Activated CD8-positive, alpha-beta T cell treated with anti-CD3 and anti-CD28 coated beads, Interleukin-2, amount 10 ng/mL, durations not matched to agents 7 days and 5 days (primary cell): ENCODE measurements around the gene RFPL1. TPM values are rescaled to one million over a fixed set of nuclear protein-coding genes. Genes with fewer than 3 reads are reported as not detected.
"Not testable (repeated sequence)": the region's sequence is repeated elsewhere in the genome, so short reads cannot be mapped to it uniquely, and the experiment has no call there.

Source experiments
- ATAC-seq: fragments of 150-1000 bp; cut with Tn5 transposase; one replicate; pipeline ENCODE4 v1.10.0; 2021; ENCODE audit warnings: moderate library complexity
- CTCF ChIA-PET: fragments of 350-600 bp; sonication (Branson Sonifier 250); formaldehyde crosslinking; loops from one replicate; lab custom pipeline; 2021; ENCODE audit warnings: antibody characterized with exemption; lab: Charles Lee
- POLR2A ChIA-PET: fragments of 350-600 bp; sonication (Branson Sonifier 250); formaldehyde crosslinking; loops from one replicate; lab custom pipeline; 2021; ENCODE audit warnings: antibody characterized with exemption; lab: Charles Lee
- DNase-seq: peaks from one replicate; pipeline ENCODE4 v3.0.0-alpha.2; 2020
- H3K27ac Mint-ChIP-seq: one replicate; pipeline ENCODE4 v1.8.0; 2021; ENCODE audit warnings: mild to moderate bottlenecking, mixed read lengths
- H3K27me3 Mint-ChIP-seq: one replicate; pipeline ENCODE4 v1.8.0; 2021; ENCODE audit warnings: low read depth, mixed read lengths
- H3K36me3 Mint-ChIP-seq: one replicate; pipeline ENCODE4 v1.8.0; 2021; ENCODE audit warnings: low read depth, mixed read lengths
- H3K4me1 Mint-ChIP-seq: one replicate; pipeline ENCODE4 v1.8.0; 2021; ENCODE audit warnings: low read depth, mixed read lengths
- H3K4me3 Mint-ChIP-seq: one replicate; pipeline ENCODE4 v1.8.0; 2021; ENCODE audit warnings: mild to moderate bottlenecking, mixed read lengths
- H3K9me3 Mint-ChIP-seq: one replicate; pipeline ENCODE4 v1.8.0; 2022; ENCODE audit warnings: mixed read lengths; ENCODE audit not compliant: insufficient read depth
- total RNA-seq, 2 experiments: library from RNA; stranded (reverse); gene quantifications; one replicate each; pipeline ENCODE4 v1.2.3, GENCODE V29; 2021

The RFPL1 gene
- total RNA-seq, 2 experiments from 2014 or later, result not detected

DNA sequence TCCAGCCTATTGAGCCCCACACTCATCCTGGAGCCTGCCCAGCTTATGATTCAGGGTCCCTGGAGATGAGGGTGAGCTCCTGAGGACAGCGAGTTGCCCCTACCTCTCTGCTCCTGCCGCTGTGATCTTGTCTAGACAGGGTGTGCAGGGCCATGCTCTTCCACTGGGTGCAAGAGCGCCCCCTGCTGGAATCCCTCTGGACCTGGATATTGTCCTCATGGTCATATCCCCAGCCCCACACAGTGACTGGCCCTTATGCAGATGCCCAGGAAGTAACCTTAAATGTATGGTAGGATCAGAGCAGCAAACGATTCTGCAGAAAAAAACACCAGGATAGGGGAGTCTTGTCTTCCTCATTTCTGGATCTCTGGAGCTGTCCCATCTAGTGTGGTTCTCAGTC is 25.6 kb upstream of the RFPL1 start:
- H3K27ac Mint-ChIP-seq, H3K4me3 Mint-ChIP-seq, H3K27me3 Mint-ChIP-seq, POLR2A ChIA-PET, H3K9me3 Mint-ChIP-seq, H3K36me3 Mint-ChIP-seq: not testable (repeated sequence)
- H3K4me1 Mint-ChIP-seq, result peaks cover 47% of the 10 kb centered on the region
- DNase-seq, result peak; percentile 39
- ATAC-seq, result peak; percentile 69
- CTCF ChIA-PET, result interaction anchor here (0.7 to 1.1 kb wide), 2 partner anchors 17 to 24 kb away, joined by 3 read pairs; partner anchors contain the start of gene AP1B1

DNA sequence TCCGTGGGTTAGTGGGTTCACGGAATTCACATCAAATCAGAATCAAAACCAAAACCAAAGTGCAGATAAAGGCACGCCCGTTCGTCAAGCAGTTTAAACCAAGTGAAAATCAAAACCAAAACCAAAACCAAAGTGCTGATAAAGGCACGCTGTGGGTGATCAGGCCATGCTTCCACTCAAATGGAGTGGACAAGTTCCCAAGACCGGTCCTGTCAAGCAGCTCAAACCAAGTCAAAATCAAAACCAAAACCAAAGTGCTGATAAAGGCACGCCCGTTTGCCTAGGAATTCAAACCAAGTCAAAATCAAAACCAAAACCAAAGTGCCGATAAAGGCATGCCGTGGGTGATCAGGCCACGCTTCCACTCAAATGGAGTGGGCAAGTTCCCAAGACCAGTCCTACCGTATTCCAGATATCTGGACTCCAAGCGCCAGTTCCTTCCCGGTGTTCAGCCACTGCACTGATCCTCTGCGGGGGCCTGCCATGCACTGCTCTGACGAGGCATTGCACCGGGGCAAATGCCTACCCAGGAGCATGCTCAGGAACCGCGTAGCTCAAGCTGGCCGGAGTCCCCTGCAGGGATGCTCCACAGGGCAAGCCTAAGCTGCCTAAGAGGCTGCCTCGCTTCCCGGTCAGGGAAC is 23.3 kb upstream of the RFPL1 start:
- H3K27me3 Mint-ChIP-seq, H3K9me3 Mint-ChIP-seq, H3K36me3 Mint-ChIP-seq, CTCF ChIA-PET, POLR2A ChIA-PET: not testable (repeated sequence)
- Mint-ChIP-seq H3K27ac (peak overlapping the region; percentile 96), H3K4me3 (peak overlapping the region; percentile 83), H3K4me1 (peaks cover 44% of the 10 kb centered on the region)
- peak; percentile 86 for ATAC-seq
- DNase-seq, result peak; percentile 83

DNA sequence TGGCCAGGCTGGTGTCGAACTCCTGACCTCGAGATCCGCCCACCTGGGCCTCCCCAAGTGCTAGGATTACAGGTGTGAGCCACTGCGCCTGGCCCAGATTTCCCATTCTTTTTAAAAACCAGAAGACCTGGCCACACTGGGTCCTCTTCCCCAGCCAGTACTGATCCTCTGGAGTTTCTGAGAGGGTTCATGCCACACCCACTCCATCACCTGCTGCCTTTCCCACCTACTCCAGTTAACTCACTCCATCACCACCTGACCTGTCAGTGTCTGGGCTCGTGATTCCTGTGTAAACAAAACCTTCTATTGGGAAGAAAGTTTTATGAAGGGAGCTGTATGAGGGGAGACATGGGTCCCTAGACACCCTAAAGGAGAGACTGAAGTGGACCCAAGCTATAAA is 19.7 kb upstream of the RFPL1 start:
- H3K27ac Mint-ChIP-seq, H3K36me3 Mint-ChIP-seq, H3K4me3 Mint-ChIP-seq, ATAC-seq, H3K9me3 Mint-ChIP-seq, H3K27me3 Mint-ChIP-seq, CTCF ChIA-PET, DNase-seq: not testable (repeated sequence)
- H3K4me1 Mint-ChIP-seq, result peaks cover 26% of the 10 kb centered on the region
- POLR2A ChIA-PET, result interaction anchor here (0.6 kb wide), 1 partner anchor 411 kb away, joined by 3 read pairs; no protein-coding TSS in a partner anchor

DNA sequence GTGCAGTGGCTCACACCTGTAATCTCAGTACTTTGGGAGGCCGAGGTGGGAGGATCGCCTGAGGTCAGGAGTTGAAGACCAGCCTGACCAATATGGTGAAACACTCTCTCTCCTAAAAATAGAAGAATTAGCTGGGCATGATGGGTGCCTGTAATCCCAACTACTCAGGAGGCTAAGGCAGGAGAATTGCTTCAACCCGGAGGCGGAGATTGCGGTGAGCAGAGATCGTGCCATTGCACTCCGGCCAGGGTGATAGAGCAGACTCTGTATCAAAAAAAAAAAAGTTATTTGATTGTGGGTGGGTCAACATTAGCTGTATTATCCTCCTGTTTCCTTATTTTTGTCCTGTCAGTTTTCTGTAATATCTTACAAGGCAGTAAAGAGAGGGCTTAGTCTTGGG is 11.9 kb upstream of the RFPL1 start:
- Mint-ChIP-seq H3K27me3 (peaks cover 16% of the 10 kb centered on the region), H3K4me1 (no peaks in the 10 kb centered on the region), H3K27ac (no peak overlapping the region), H3K36me3 (no peaks in the 10 kb centered on the region), H3K9me3 (no peaks in the 10 kb centered on the region), H3K4me3 (no peak overlapping the region)
- ATAC-seq (no peak), DNase-seq (no peak)
- ChIA-PET POLR2A (no interaction called here), CTCF (no interaction called here)

DNA sequence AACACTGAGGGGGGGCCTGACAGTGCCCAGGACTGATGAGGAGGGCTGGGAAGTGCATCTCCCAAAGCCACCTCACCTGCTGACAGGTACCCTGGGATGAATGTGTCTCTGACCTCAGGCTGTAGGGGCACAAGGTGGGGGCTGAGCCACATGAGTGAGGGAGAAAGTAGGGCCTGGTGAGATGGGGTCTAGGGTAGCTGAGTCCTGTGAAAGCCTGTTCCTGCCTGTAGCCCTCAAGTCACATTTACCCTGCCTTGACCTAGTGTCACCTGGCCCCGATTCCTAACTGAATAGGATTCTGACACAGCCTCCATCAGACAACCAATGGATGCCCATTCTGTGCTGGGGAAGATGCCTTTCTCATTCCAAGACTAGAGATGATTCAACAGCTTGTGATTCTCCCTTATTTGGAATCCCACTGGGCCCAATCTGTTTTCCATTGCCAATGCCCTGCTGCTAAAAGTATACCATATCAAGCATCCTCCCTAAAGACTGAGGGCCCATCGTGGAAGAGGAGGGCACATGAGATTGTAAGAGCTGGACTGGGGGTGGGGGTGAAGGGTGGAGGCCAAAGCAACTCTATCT is 11.1 kb upstream of the RFPL1 start:
- no peak for ATAC-seq
- H3K4me3 Mint-ChIP-seq, result no peak overlapping the region
- no peak overlapping the region for H3K27ac Mint-ChIP-seq
- H3K36me3 Mint-ChIP-seq, result no peaks in the 10 kb centered on the region
- no peaks in the 10 kb centered on the region for H3K4me1 Mint-ChIP-seq
- H3K9me3 Mint-ChIP-seq, result no peaks in the 10 kb centered on the region
- DNase-seq, result no peak
- ChIA-PET CTCF (no interaction called here), POLR2A (no interaction called here)
- peaks cover 16% of the 10 kb centered on the region for H3K27me3 Mint-ChIP-seq

DNA sequence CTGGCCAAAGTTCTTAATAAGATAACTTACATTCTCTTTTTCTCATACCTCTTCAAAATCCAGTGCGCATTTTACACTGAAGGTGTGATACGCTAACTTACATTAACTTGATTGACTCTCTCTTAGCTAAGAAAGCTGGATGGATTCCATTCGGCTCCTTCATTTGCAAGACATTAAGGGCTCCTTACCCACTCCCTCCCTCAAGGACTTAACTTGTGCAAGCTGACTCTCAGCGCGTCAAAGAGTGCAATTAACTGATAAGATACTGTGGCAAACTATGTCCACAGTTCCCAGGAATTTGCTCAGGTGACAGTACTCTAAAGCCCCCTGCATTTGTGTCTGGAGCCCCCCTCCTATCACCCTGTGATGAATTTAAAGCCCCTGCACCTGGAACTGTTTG is 6.4 kb upstream of the RFPL1 start:
- Mint-ChIP-seq H3K27ac (no peak overlapping the region), H3K27me3 (peaks cover 31% of the 10 kb centered on the region)

DNA sequence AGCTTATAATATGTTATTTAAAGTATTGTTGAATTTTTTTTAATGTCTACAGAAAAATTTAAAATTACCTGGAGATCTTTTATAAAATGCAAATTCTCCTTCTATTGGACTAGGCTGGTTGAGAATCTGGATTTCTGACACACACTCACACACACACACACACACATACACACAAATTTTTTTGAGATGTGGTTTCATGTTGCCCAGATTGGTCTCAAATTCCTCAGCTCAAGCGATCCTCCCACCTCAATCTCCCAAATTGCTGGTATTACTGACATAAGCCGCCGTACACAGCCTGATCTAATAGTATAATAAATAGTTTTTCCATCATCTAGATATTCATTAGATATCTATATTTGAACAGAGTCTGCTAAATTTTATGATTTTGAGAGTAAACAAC is 4.5 kb upstream of the RFPL1 start:
- Mint-ChIP-seq H3K27ac (no peak overlapping the region), H3K27me3 (peaks cover 28% of the 10 kb centered on the region), H3K4me3 (no peak overlapping the region), H3K4me1 (no peaks in the 10 kb centered on the region), H3K36me3 (no peaks in the 10 kb centered on the region), H3K9me3 (no peaks in the 10 kb centered on the region)
- CTCF ChIA-PET, result no interaction called here
- POLR2A ChIA-PET, result no interaction called here
- ATAC-seq, result no peak
- DNase-seq, result no peak

More for the DNA sequence above, 6.4 kb upstream of the RFPL1 start:
- no peak for ATAC-seq
- no peak overlapping the region for H3K4me3 Mint-ChIP-seq
- no peak for DNase-seq
- no peaks in the 10 kb centered on the region for H3K9me3 Mint-ChIP-seq
- H3K36me3 Mint-ChIP-seq, result no peaks in the 10 kb centered on the region
- no peaks in the 10 kb centered on the region for H3K4me1 Mint-ChIP-seq
- POLR2A ChIA-PET, result no interaction called here
- CTCF ChIA-PET, result no interaction called here

DNA sequence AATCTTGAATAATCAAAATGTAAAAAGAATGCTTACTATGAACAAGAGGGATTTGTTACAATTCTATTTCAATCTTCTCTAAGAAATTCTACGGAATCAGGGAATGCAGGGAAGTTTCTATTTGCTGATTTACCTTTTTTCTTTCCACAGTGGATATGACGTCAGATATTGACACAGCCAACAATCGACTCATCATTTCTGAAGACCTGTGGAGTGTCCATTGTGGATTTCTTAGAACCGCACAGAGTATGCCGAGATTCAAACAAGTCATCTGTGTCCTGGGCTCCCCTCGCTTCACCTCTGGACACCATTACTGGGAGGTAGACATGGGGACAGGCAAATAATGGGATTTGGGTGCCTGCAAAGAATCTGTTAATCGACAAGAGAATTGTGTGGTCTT is 4.1 kb upstream of the RFPL1 start:
- no peak overlapping the region for H3K4me3 Mint-ChIP-seq
- DNase-seq, result no peak
- CTCF ChIA-PET, result no interaction called here
- H3K9me3 Mint-ChIP-seq, result no peaks in the 10 kb centered on the region
- no peaks in the 10 kb centered on the region for H3K4me1 Mint-ChIP-seq
- no peaks in the 10 kb centered on the region for H3K36me3 Mint-ChIP-seq
- no peak overlapping the region for H3K27ac Mint-ChIP-seq
- POLR2A ChIA-PET, result no interaction called here
- peaks cover 26% of the 10 kb centered on the region for H3K27me3 Mint-ChIP-seq
- ATAC-seq, result no peak

DNA sequence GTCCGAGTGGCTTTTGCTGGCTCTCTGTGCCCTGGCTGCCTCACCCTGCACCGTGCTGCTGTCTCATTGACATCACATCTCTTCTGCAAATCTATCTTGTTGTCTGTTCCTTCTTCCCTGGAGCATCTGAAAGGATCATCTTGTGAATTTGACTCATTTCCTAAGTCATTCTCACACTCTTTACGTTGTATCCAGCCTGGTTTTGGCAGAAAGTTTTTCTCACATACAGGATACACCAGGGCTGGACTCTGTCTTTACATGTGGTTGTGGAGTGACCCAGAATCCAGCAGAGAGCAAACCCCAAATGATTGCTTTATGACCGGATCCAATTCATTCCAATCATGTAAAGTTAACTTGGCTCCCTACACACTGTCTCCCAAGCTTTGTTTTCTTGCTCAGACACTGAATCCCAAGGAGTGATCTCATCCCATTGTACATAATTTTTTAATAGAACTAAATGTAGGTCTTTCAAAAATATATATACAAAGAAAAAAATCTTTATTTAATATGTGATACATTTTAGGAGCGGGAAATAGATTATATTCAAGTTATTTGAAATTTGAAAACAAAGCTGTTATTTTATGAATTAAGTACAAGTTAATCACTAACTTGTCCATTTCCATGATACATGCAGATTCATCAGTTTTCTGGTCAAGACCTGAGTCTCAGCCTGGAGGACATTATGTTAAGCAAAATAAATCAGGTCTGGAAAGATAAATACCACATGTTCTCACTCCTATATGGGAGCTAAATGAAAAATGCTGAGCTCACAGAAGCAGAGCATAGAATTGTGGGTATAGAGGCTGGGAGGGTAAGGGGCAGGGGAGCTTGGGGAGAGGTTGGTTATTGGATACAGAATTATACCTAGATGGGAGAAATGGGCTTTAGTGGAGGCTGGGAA is 2.9 kb upstream of the RFPL1 start:
- Mint-ChIP-seq H3K4me3 (no peak overlapping the region), H3K27ac (no peak overlapping the region), H3K36me3 (no peaks in the 10 kb centered on the region), H3K9me3 (no peaks in the 10 kb centered on the region), H3K27me3 (peaks cover 20% of the 10 kb centered on the region), H3K4me1 (no peaks in the 10 kb centered on the region)
- ATAC-seq, result no peak
- ChIA-PET POLR2A (no interaction called here), CTCF (no interaction called here)
- DNase-seq, result no peak

DNA sequence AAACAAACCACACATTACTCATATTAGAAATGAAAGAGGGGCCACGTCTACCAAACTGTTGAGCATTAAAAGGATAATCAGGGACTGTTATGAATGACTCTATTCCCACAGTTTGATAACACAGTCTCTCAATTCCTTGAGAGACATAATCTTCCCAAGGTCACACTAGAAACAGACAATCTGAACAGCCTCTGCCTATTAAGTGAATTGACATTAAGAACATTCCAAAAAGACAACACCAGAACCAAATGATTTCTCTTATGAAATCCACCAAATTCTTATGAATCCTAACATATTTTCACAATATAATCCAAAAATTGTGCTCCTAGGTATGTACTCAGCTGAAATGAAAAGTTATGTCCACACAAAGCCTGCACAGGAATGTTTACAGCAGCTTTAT is 4.6 kb downstream of the RFPL1 start:
- peaks cover 5% of the 10 kb centered on the region for H3K27me3 Mint-ChIP-seq
- ATAC-seq, result no peak
- no peaks in the 10 kb centered on the region for H3K4me1 Mint-ChIP-seq
- no peak for DNase-seq
- H3K4me3 Mint-ChIP-seq, result no peak overlapping the region
- H3K9me3 Mint-ChIP-seq, result no peaks in the 10 kb centered on the region
- ChIA-PET CTCF (no interaction called here), POLR2A (interaction anchor here (1.1 kb wide), 1 partner anchor 17 kb away, joined by 3 read pairs; no protein-coding TSS in a partner anchor)
- no peaks in the 10 kb centered on the region for H3K36me3 Mint-ChIP-seq
- H3K27ac Mint-ChIP-seq, result no peak overlapping the region

DNA sequence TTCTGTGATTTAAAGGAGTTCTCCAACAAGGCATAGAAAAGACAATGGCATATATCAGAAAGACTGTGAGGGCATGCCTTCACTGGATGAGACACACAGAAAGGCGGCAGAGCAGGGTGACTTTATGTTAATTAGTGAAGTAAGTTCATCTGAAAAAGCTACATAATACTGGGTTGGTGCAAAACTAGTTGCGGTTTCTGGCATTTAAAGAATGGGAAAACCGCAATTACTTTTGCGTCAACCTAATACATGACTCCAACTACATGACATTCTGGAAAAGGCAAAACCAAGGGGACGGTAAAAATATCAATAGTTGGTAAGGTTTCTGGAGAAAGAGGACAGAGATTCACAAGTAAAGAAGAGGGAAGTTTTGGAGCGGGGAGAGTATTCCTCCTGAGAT is 5.1 kb downstream of the RFPL1 start:
- Mint-ChIP-seq H3K4me1 (no peaks in the 10 kb centered on the region), H3K27ac (no peak overlapping the region), H3K36me3 (no peaks in the 10 kb centered on the region), H3K27me3 (peaks cover 5% of the 10 kb centered on the region), H3K9me3 (no peaks in the 10 kb centered on the region), H3K4me3 (no peak overlapping the region)
- DNase-seq (no peak), ATAC-seq (no peak)
- CTCF ChIA-PET, result no interaction called here
- POLR2A ChIA-PET, result interaction anchor here (1.1 kb wide), 1 partner anchor 16 kb away, joined by 3 read pairs; no protein-coding TSS in a partner anchor
